K562 (cell line): Measurements from ENCODE around the gene SNX9. TPM values are rescaled to one million over a fixed set of nuclear protein-coding genes. Genes with fewer than 3 reads are reported as not detected.

Experiments
- BACH1 ChIP-seq: fragments of 200-800 bp; sonication (Bioruptor generic); IDR thresholded peaks from 2 replicates; pipeline ENCODE4 v1.6.1; 2016; ENCODE audit warnings: missing genetic modification characterization, missing compliant biosample characterization
- CREM ChIP-seq: IDR thresholded peaks from 2 replicates; pipeline ENCODE4 v1.6.1; 2014; ENCODE audit warnings: antibody characterized with exemption, low read depth
- DMBX1 ChIP-seq: fragments of 250-450 bp; sonication (Bioruptor Pico); IDR thresholded peaks from 2 replicates; pipeline ENCODE4 v1.8.0; 2022; ENCODE audit warnings: inconsistent platforms, mild to moderate bottlenecking, moderate library complexity, borderline replicate concordance
- DPF2 ChIP-seq: fragments of 450-650 bp; IDR thresholded peaks from 2 replicates; pipeline ENCODE4 v1.6.1; 2016
- E2F1 ChIP-seq: sonication (generic); formaldehyde crosslinking; IDR thresholded peaks from 2 replicates; pipeline ENCODE4 v1.8.1; 2023; ENCODE audit warnings: mild to moderate bottlenecking, missing genetic modification reagents, moderate library complexity
- ESRRB ChIP-seq: fragments of 250-450 bp; sonication (Bioruptor Pico); IDR thresholded peaks from 2 replicates; pipeline ENCODE4 v1.5.0; 2020; ENCODE audit warnings: mild to moderate bottlenecking, moderate library complexity, borderline replicate concordance
- HCFC1 ChIP-seq: IDR thresholded peaks from 2 replicates; pipeline ENCODE4 v1.6.1; 2012; ENCODE audit warnings: low read depth, low read length, improper control_type of control experiment
- HNRNPUL1 ChIP-seq: fragments of 200-400 bp; formaldehyde crosslinking; IDR thresholded peaks from 2 replicates; pipeline ENCODE4 v1.6.1; 2017; ENCODE audit warnings: low read length
- KAT2B ChIP-seq: IDR thresholded peaks from one replicate; pipeline ENCODE4 v1.6.1; 2012; ENCODE audit warnings: low read depth, mild to moderate bottlenecking, control low read depth, inconsistent platforms, low read length, moderate library complexity
- MCM7 ChIP-seq, 2 experiments: fragments of 450-650 bp; IDR thresholded peaks; 2 replicates each; pipeline ENCODE4 v1.6.1; 2016 to 2018
- NFE2 ChIP-seq: IDR thresholded peaks from 2 replicates; pipeline ENCODE4 v1.6.1; 2014; ENCODE audit warnings: antibody characterized with exemption, low read depth
- NR0B1 ChIP-seq: fragments of 450-650 bp; IDR thresholded peaks from one replicate; pipeline ENCODE4 v1.6.1; 2018; ENCODE audit warnings: mild to moderate bottlenecking, moderate library complexity; ENCODE audit not compliant: partially characterized antibody
- PCBP1 ChIP-seq: fragments of 200-400 bp; formaldehyde crosslinking; IDR thresholded peaks from 2 replicates; pipeline ENCODE4 v1.6.1; 2018; ENCODE audit warnings: mild to moderate bottlenecking, low read depth, low read length; ENCODE audit not compliant: poor library complexity, severe bottlenecking
- PPARD ChIP-seq: fragments of 250-450 bp; sonication (Bioruptor Pico); IDR thresholded peaks from 2 replicates; pipeline ENCODE4 v1.8.0; 2022; ENCODE audit warnings: inconsistent platforms, mild to moderate bottlenecking, moderate library complexity
- RBM39 ChIP-seq: fragments of 200-400 bp; formaldehyde crosslinking; optimal IDR thresholded peaks from 2 replicates; pipeline ENCODE3; 2018; ENCODE audit warnings: low read depth, low read length
- SMARCA4 ChIP-seq: fragments of 450-650 bp; IDR thresholded peaks from 2 replicates; pipeline ENCODE4 v1.6.1; 2016
- STAT5A ChIP-seq: IDR thresholded peaks from 2 replicates; pipeline ENCODE4 v1.6.1; 2012; ENCODE audit warnings: low read length, inconsistent platforms, borderline replicate concordance
- TAL1 ChIP-seq: fragments of 450-650 bp; IDR thresholded peaks from 2 replicates; pipeline ENCODE4 v1.6.1; 2016; ENCODE audit warnings: mild to moderate bottlenecking
- ZFP91 ChIP-seq: sonication (generic); formaldehyde crosslinking; IDR thresholded peaks from 2 replicates; pipeline ENCODE4 v1.8.0; 2022; ENCODE audit warnings: mild to moderate bottlenecking, missing genetic modification reagents
- ZMIZ1 ChIP-seq, 2 experiments: fragments of 150-350 bp in 1 of 2; IDR thresholded peaks; 2 replicates each; pipeline ENCODE4 v1.6.1; 2012 to 2016; ENCODE audit warnings: low read depth in 2 of 2, low read length in 2 of 2, mild to moderate bottlenecking in 1 of 2, moderate library complexity in 1 of 2
- ZNF140 ChIP-seq: fragments of 250-450 bp; sonication (Bioruptor Pico); IDR thresholded peaks from 2 replicates; pipeline ENCODE4 v1.8.0; 2021; ENCODE audit warnings: moderate library complexity, mild to moderate bottlenecking, inconsistent platforms
- ZNF23 ChIP-seq: fragments of 250-450 bp; sonication (Bioruptor Pico); IDR thresholded peaks from 2 replicates; pipeline ENCODE4 v1.4.0; 2020; ENCODE audit warnings: mild to moderate bottlenecking
- ZNF253 ChIP-seq: fragments of 250-450 bp; sonication (Bioruptor Pico); conservative IDR thresholded peaks from 2 replicates; pipeline ENCODE4 v1.6.1; 2021; ENCODE audit warnings: mild to moderate bottlenecking
- ZNF311 ChIP-seq: fragments of 250-450 bp; sonication (Bioruptor Pico); IDR thresholded peaks from 2 replicates; pipeline ENCODE4 v1.4.0; 2020; ENCODE audit warnings: mild to moderate bottlenecking, moderate library complexity
- ZNF717 ChIP-seq: fragments of 250-450 bp; sonication (Bioruptor Pico); IDR thresholded peaks from 2 replicates; pipeline ENCODE4 v1.5.0; 2021
- polyA plus RNA-seq, 8 experiments: library from polyadenylated mRNA; depleted of rRNA in 4 of 8; stranded (reverse) in 5 of 8; unstranded in 3 of 8; fragments of >200 nt; fragmentation: Nextera tagmentation in 2 of 8; fragmentation: Illumina TruSeq in 1 of 8; extraction: Ambion mirVana in 2 of 8; extraction: Trizol in 1 of 8; gene quantifications; 2 replicates each; pipeline versions ENCODE4 v1.2.1 to v1.2.3, GENCODE V29; 2011 to 2014; ENCODE audit warnings: inconsistent platforms in 1 of 8, missing spikeins in 1 of 8
- total RNA-seq, 7 experiments: library from RNA; depleted of rRNA in 6 of 7; stranded (reverse); fragments of >200 nt in 6 of 7; fragmentation: Illumina TruSeq in 2 of 7; extraction: Trizol in 2 of 7; gene quantifications; 2 replicates each; pipeline versions ENCODE4 v1.2.1 to v1.2.3, GENCODE V29; 2011 to 2021; ENCODE audit warnings: low replicate concordance in 1 of 7

Gene SNX9
- total and polyA plus RNA-seq, 9 of the 15 experiments (the other 6 are each of a cell fraction or from before 2014, with no cell fraction given): 6.0 to 81.7 (median 57.1) TPM

GRCh38 chr6:157892363-157892877 is 69.4 kb downstream of the SNX9 start (continued):
- no peak for TF ChIP-seq ZNF717 (CRISPR knock-in tag)
- no peak for TF ChIP-seq HNRNPUL1
- TF ChIP-seq DMBX1: 0 out of 2 replicates have a peak, but pooled peaks have one; percentile 37
- no peak for TF ChIP-seq E2F1 (CRISPR knock-in tag)
- no peak for TF ChIP-seq ZNF311 (CRISPR knock-in tag)
- TF ChIP-seq NFE2: no peak; the same call in 1 of the 2 replicates
- TF ChIP-seq SMARCA4: peak; percentile 79
- TF ChIP-seq DPF2: peak; percentile 80
- TF ChIP-seq ZMIZ1 (IDR thresholded peaks at IDR 0.05; ENCODE audit: low read depth in 2 of 2, low read length in 2 of 2): no peak
- no peak for TF ChIP-seq ZNF253 (CRISPR knock-in tag)
- TF ChIP-seq HCFC1: no peak
- TF ChIP-seq CREM: no peak
- TF ChIP-seq STAT5A: peak; percentile 68
- TF ChIP-seq MCM7 (IDR thresholded peaks at IDR 0.05): no peak
- TF ChIP-seq ZNF140 (CRISPR knock-in tag): no peak
- TF ChIP-seq ESRRB (CRISPR knock-in tag): no peak
- TF ChIP-seq RBM39: no peak
- TF ChIP-seq PPARD: no peak
- TF ChIP-seq ZFP91 (CRISPR knock-in tag): no peak
- no peak for TF ChIP-seq ZNF23
- TF ChIP-seq NR0B1: no peak
- TF ChIP-seq BACH1 (tag): no peak
- TF ChIP-seq PCBP1: no peak
- TF ChIP-seq TAL1: peak; percentile 47
- TF ChIP-seq KAT2B: no peak
